ENCODE data around the gene MCFD2. TPM values are rescaled to one million over a fixed set of nuclear protein-coding genes. Genes with fewer than 3 reads are reported as not detected.

The MCFD2 gene
- total RNA-seq, 1 donor from 2014 or later, result 89.4 TPM

DNA sequence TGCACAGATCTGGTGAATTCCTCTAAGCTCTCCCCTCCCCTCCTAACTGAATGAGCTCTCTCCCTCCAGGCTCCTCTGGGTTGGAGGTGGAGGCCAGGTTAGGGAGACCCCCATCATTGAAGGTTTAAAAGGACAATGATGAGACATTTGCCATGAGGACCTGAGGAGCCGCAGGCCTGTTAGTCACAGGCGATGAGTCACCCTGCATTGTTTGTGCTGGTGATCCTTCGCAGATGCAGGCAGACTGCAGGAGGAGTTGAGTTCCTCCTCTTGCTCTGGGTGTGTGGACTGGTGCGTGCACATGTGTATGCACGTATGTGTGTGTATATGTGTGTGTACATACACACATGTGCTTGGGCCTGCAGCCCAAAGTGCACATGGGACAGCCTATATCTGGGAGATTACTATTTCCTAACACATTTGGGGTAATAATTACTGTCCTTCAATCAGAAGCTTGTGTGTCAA lies 42.0 kb downstream of the MCFD2 start:
- H3K36me3 ChIP-seq, result no peaks in the 10 kb centered on the region
- H3K9me3 ChIP-seq, result no peaks in the 10 kb centered on the region
- TF ChIP-seq POLR2A (IDR thresholded peaks at IDR 0.05), result no peak
- peak; percentile 72 to 90 for TF ChIP-seq POLR2AphosphoS5 (IDR thresholded peaks at IDR 0.05; ENCODE audit: insufficient read depth in 1 of 2, low read depth in 1 of 2)
- no peak overlapping the region for H3K4me3 ChIP-seq
- H3K4me1 ChIP-seq, result peaks cover 75% of the 10 kb centered on the region
- intact Hi-C loops (cut with DNase I), result loop anchor here (10.0 kb wide), 1 partner anchor 59 kb away; no protein-coding TSS in a partner anchor
- peak in 1 of 2 donors; percentile 98 for DNase-seq (ENCODE audit: extremely low spot score in 2 of 2)
- no peaks in the 10 kb centered on the region for H3K27me3 ChIP-seq
- H3K27ac ChIP-seq, result peak overlapping the region; percentile 86

GRCh38 chr2:46872902-46873603 lies 42.6 kb downstream of the MCFD2 start:
- H3K27ac ChIP-seq, result peak overlapping the region; percentile 86

GRCh38 chr2:46871976-46872381 lies 43.6 kb downstream of the MCFD2 start:
- intact Hi-C loops (cut with DNase I), result loop anchor here (10.0 kb wide), 1 partner anchor 57 kb away; no protein-coding TSS in a partner anchor

More at GRCh38 chr2:46872902-46873603, 42.6 kb downstream of the MCFD2 start:
- DNase-seq (ENCODE audit: extremely low spot score in 2 of 2), result no peak
- Histone ChIP-seq H3K4me3 (no peak overlapping the region), H3K4me1 (peaks cover 77% of the 10 kb centered on the region), H3K9me3 (no peaks in the 10 kb centered on the region), H3K27me3 (no peaks in the 10 kb centered on the region), H3K36me3 (no peaks in the 10 kb centered on the region)
- intact Hi-C loops (cut with DNase I), result loop anchor here (10.0 kb wide), 1 partner anchor 58 kb away; no protein-coding TSS in a partner anchor
- no peak for TF ChIP-seq POLR2AphosphoS5 (IDR thresholded peaks at IDR 0.05; ENCODE audit: insufficient read depth in 1 of 2, low read depth in 1 of 2)
- no peak for TF ChIP-seq POLR2A (IDR thresholded peaks at IDR 0.05)
- TF ChIP-seq, protein P1, sequence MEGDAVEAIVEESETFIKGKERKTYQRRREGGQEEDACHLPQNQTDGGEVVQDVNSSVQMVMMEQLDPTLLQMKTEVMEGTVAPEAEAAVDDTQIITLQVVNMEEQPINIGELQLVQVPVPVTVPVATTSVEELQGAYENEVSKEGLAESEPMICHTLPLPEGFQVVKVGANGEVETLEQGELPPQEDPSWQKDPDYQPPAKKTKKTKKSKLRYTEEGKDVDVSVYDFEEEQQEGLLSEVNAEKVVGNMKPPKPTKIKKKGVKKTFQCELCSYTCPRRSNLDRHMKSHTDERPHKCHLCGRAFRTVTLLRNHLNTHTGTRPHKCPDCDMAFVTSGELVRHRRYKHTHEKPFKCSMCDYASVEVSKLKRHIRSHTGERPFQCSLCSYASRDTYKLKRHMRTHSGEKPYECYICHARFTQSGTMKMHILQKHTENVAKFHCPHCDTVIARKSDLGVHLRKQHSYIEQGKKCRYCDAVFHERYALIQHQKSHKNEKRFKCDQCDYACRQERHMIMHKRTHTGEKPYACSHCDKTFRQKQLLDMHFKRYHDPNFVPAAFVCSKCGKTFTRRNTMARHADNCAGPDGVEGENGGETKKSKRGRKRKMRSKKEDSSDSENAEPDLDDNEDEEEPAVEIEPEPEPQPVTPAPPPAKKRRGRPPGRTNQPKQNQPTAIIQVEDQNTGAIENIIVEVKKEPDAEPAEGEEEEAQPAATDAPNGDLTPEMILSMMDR (IDR thresholded peaks at IDR 0.05), result no peak

GRCh38 chr2:46870051-46870839 lies 45.4 kb downstream of the MCFD2 start:
- peaks cover 65% of the 10 kb centered on the region for H3K4me1 ChIP-seq
- no peaks in the 10 kb centered on the region for H3K9me3 ChIP-seq
- TF ChIP-seq POLR2A (IDR thresholded peaks at IDR 0.05) (no peak), POLR2AphosphoS5 (IDR thresholded peaks at IDR 0.05; ENCODE audit: insufficient read depth in 1 of 2, low read depth in 1 of 2) (no peak)
- TF ChIP-seq, protein P1 (IDR thresholded peaks at IDR 0.05), result no peak
- H3K27me3 ChIP-seq, result no peaks in the 10 kb centered on the region
- peak overlapping the region; percentile 86 for H3K27ac ChIP-seq
- DNase-seq (ENCODE audit: extremely low spot score in 2 of 2), result no peak
- intact Hi-C loops (cut with DNase I), result loop anchor here (10.0 kb wide), 1 partner anchor 55 kb away; no protein-coding TSS in a partner anchor
- H3K4me3 ChIP-seq, result no peak overlapping the region
- no peaks in the 10 kb centered on the region for H3K36me3 ChIP-seq

More at GRCh38 chr2:46871976-46872381, 43.6 kb downstream of the MCFD2 start:
- peaks cover 83% of the 10 kb centered on the region for H3K4me1 ChIP-seq
- DNase-seq (ENCODE audit: extremely low spot score in 2 of 2), result no peak
- H3K27me3 ChIP-seq, result no peaks in the 10 kb centered on the region
- H3K9me3 ChIP-seq, result no peaks in the 10 kb centered on the region
- H3K36me3 ChIP-seq, result no peaks in the 10 kb centered on the region
- no peak overlapping the region for H3K4me3 ChIP-seq
- peak overlapping the region; percentile 86 for H3K27ac ChIP-seq
- TF ChIP-seq POLR2AphosphoS5 (IDR thresholded peaks at IDR 0.05; ENCODE audit: insufficient read depth in 1 of 2, low read depth in 1 of 2) (no peak), POLR2A (IDR thresholded peaks at IDR 0.05) (no peak)
- TF ChIP-seq, protein P1 (IDR thresholded peaks at IDR 0.05), result no peak

- Histone ChIP-seq H3K9me3 (no peaks in the 10 kb centered on the region), H3K27me3 (no peaks in the 10 kb centered on the region), H3K27ac (peak overlapping the region; percentile 26), H3K36me3 (no peaks in the 10 kb centered on the region), H3K4me1 (peaks cover 59% of the 10 kb centered on the region), H3K4me3 (no peak overlapping the region)
- TF ChIP-seq, protein P1 (IDR thresholded peaks at IDR 0.05), result no peak
- TF ChIP-seq POLR2AphosphoS5 (IDR thresholded peaks at IDR 0.05; ENCODE audit: insufficient read depth in 1 of 2, low read depth in 1 of 2) (no peak), POLR2A (IDR thresholded peaks at IDR 0.05) (no peak)
- intact Hi-C loops (cut with DNase I), result loop anchor here (10.0 kb wide), 1 partner anchor 55 kb away; no protein-coding TSS in a partner anchor
- DNase-seq (ENCODE audit: extremely low spot score in 2 of 2), result no peak
Observed at GRCh38 chr2:46869621-46870020, 46.0 kb downstream of the MCFD2 start.

All from vagina (tissue), 2 donors.